ENCODE measurements around the gene DCN.

GRCh38 chr12:91108196-91108755 is 74.3 kb downstream of the DCN start:
- TF ChIP-seq, protein P1, sequence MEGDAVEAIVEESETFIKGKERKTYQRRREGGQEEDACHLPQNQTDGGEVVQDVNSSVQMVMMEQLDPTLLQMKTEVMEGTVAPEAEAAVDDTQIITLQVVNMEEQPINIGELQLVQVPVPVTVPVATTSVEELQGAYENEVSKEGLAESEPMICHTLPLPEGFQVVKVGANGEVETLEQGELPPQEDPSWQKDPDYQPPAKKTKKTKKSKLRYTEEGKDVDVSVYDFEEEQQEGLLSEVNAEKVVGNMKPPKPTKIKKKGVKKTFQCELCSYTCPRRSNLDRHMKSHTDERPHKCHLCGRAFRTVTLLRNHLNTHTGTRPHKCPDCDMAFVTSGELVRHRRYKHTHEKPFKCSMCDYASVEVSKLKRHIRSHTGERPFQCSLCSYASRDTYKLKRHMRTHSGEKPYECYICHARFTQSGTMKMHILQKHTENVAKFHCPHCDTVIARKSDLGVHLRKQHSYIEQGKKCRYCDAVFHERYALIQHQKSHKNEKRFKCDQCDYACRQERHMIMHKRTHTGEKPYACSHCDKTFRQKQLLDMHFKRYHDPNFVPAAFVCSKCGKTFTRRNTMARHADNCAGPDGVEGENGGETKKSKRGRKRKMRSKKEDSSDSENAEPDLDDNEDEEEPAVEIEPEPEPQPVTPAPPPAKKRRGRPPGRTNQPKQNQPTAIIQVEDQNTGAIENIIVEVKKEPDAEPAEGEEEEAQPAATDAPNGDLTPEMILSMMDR (IDR thresholded peaks at IDR 0.05): no peak
- TF ChIP-seq POLR2A (IDR thresholded peaks at IDR 0.05): no peak
